Measurements from ENCODE around the gene MUC5AC.

- TF ChIP-seq FOXA1 (IDR thresholded peaks at IDR 0.05) (no peak), BHLHE40 (IDR thresholded peaks at IDR 0.05; ENCODE audit: borderline replicate concordance) (no peak), TARDBP (IDR thresholded peaks at IDR 0.05) (no peak), FOXK2 (IDR thresholded peaks at IDR 0.05) (no peak), SUZ12 (IDR thresholded peaks at IDR 0.05) (no peak), ELF4 (IDR thresholded peaks at IDR 0.05) (no peak), ZNF384 (IDR thresholded peaks at IDR 0.05) (no peak), LEF1 (IDR thresholded peaks at IDR 0.05; ENCODE audit: borderline replicate concordance) (no peak), L3MBTL2 (conservative IDR thresholded peaks at IDR 0.05) (no peak), SP1 (IDR thresholded peaks at IDR 0.05) (no peak), CTBP1 (IDR thresholded peaks at IDR 0.05; ENCODE audit: borderline replicate concordance) (no peak), FOXM1 (IDR thresholded peaks at IDR 0.05; ENCODE audit: borderline replicate concordance) (no peak)
Measured at GRCh38 chr11:1207401-1208143, 49.8 kb downstream of the MUC5AC start.

Data from HEK293T (cell line).